Erythroblast (primary cell): ENCODE measurements around the gene RICTOR.

ENCODE experiments used
- GATA1 ChIP-seq: IDR thresholded peaks from 2 replicates; pipeline ENCODE4 v1.6.1; 2011; ENCODE audit warnings: low read depth, mild to moderate bottlenecking, control low read depth, low read length, moderate library complexity
- POLR2A ChIP-seq: IDR thresholded peaks from 2 replicates; pipeline ENCODE4 v1.6.1; 2011; ENCODE audit warnings: mild to moderate bottlenecking, low read length

- TF ChIP-seq POLR2A (no peak), GATA1 (no peak)
These were observed 135.2 kb downstream of the RICTOR start for GRCh38 chr5:38938973-38939372.
